ENCODE measurements around the gene C11orf91.
"Not testable (repeated sequence)": the region's sequence is repeated elsewhere in the genome, so short reads cannot be mapped to it uniquely, and the experiment has no call there.

DNA sequence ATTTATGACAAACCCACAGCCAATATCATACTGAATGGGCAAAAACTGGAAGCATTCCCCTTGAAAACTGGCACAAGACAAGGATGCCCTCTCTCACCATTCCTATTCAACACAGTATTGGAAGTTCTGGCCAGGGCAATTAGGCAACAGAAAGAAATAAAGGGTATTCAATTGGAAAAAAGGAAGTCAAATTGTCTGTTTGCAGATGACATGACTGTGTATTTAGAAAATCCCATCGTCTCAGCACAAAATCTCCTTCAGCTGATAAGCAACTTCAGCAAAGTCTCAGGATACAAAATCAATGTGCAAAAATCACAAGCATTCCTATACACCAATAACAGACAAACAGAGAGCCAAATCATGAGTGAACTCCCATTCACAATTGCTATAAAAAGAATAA lies 26.9 kb upstream of the C11orf91 start:
- TF ChIP-seq TAF1 (IDR thresholded peaks at IDR 0.05; ENCODE audit: borderline replicate concordance, low read depth, low read length); POLR2A (IDR thresholded peaks at IDR 0.05; ENCODE audit: low read depth, low read length); POLR2AphosphoS5 (IDR thresholded peaks at IDR 0.05; ENCODE audit: low read depth, low read length): not testable (repeated sequence)

Data from GM12892 (cell line).